Hepatocyte (in vitro differentiated cells): Measurements from ENCODE around the gene DOCK4. TPM values are rescaled to one million over a fixed set of nuclear protein-coding genes. Genes with fewer than 3 reads are reported as not detected.

Experiments used
- DNase-seq: peaks from one replicate; pipeline ENCODE4 v3.0.0-alpha.2; 2016; ENCODE audit warnings: low spot score
- H2AFZ ChIP-seq: fragments of 200-600 bp; sonication (generic); 2 replicates; pipeline ENCODE4 v1.6.0; 2016; ENCODE audit warnings: antibody characterized with exemption, mild to moderate bottlenecking
- H3K27ac ChIP-seq: fragments of 200-600 bp; sonication (generic); 2 replicates; pipeline ENCODE4 v1.5.1; 2016; ENCODE audit warnings: mild to moderate bottlenecking
- H3K27me3 ChIP-seq: fragments of 200-600 bp; sonication (generic); 2 replicates; pipeline ENCODE4 v1.6.1; 2016
- H3K36me3 ChIP-seq: fragments of 200-600 bp; sonication (generic); replicated peaks from 2 replicates; pipeline ENCODE4 v1.5.1; 2016; ENCODE audit warnings: low read depth; ENCODE audit not compliant: insufficient read depth
- H3K4me1 ChIP-seq: fragments of 200-600 bp; sonication (generic); 2 replicates; pipeline ENCODE4 v1.5.1; 2016; ENCODE audit warnings: mild to moderate bottlenecking, moderate library complexity; ENCODE audit not compliant: insufficient read depth
- H3K4me2 ChIP-seq: fragments of 200-600 bp; sonication (generic); 2 replicates; pipeline ENCODE4 v1.6.0; 2016
- H3K4me3 ChIP-seq: fragments of 200-600 bp; sonication (generic); 2 replicates; pipeline ENCODE4 v1.5.1; 2016; ENCODE audit warnings: mild to moderate bottlenecking
- H3K79me2 ChIP-seq: fragments of 200-600 bp; sonication (generic); 2 replicates; pipeline ENCODE4 v1.6.0; 2017; ENCODE audit warnings: mild to moderate bottlenecking
- H3K9me2 ChIP-seq: fragments of 200-600 bp; sonication (generic); replicated peaks from 2 replicates; pipeline ENCODE4 v1.6.0; 2017; ENCODE audit warnings: mild to moderate bottlenecking; ENCODE audit not compliant: insufficient read depth
- H3K9me3 ChIP-seq: fragments of 200-600 bp; sonication (generic); 2 replicates; pipeline ENCODE4 v1.5.1; 2016; ENCODE audit warnings: low read depth, mild to moderate bottlenecking
- H4K20me1 ChIP-seq: fragments of 200-600 bp; sonication (generic); 2 replicates; pipeline ENCODE4 v1.6.0; 2016; ENCODE audit warnings: mild to moderate bottlenecking; ENCODE audit not compliant: insufficient read depth, poor library complexity, severe bottlenecking
- CTCF ChIP-seq: fragments of 200-600 bp; sonication (generic); IDR thresholded peaks from 2 replicates; pipeline ENCODE4 v1.5.1; 2016; ENCODE audit warnings: antibody characterized with exemption, mild to moderate bottlenecking; ENCODE audit not compliant: poor library complexity
- EZH2 ChIP-seq: fragments of 200-600 bp; sonication (generic); IDR thresholded peaks from 2 replicates; pipeline ENCODE4 v1.6.1; 2016; ENCODE audit warnings: antibody characterized with exemption, mild to moderate bottlenecking, borderline replicate concordance
- EZH2phosphoT487 ChIP-seq: fragments of 200-600 bp; sonication (generic); IDR thresholded peaks from one replicate; pipeline ENCODE4 v1.6.1; 2018; ENCODE audit warnings: antibody characterized with exemption, mild to moderate bottlenecking, low read depth, moderate library complexity; ENCODE audit not compliant: unreplicated experiment, severe bottlenecking
- WGBS: methylation state at CpG from one replicate; pipeline ENCODE4 v1.1.6; 2016; ENCODE audit warnings: low lambda C conversion rate; ENCODE audit errors: missing lambda C conversion rate; 5-methylcytosine and 5-hydroxymethylcytosine counted together
- polyA plus RNA-seq: library from polyadenylated mRNA; unstranded; fragments of >200 nt; fragmentation: Nextera tagmentation; extraction: Ambion mirVana; gene quantifications from 2 replicates; pipeline ENCODE4 v1.2.1, GENCODE V29; 2016
- total RNA-seq: library from RNA; depleted of rRNA; stranded (reverse); fragments of >200 nt; gene quantifications from 2 replicates; pipeline ENCODE4 v1.2.3, GENCODE V29; 2014

The DOCK4 gene
- total and polyA plus RNA-seq, 2 experiments from 2014 or later: 4.4 to 22.9 TPM

- TF ChIP-seq CTCF: no peak
- no peak for TF ChIP-seq EZH2
- TF ChIP-seq EZH2phosphoT487: no peak
- no peak overlapping the region for H3K4me2 ChIP-seq
- DNase-seq: no peak
- H3K4me3 ChIP-seq: no peak overlapping the region
- H3K9me3 ChIP-seq: no peaks in the 10 kb centered on the region
- no peaks in the 10 kb centered on the region for H3K36me3 ChIP-seq
- no peaks in the 10 kb centered on the region for H3K27me3 ChIP-seq
- no peak overlapping the region for H3K27ac ChIP-seq
- H4K20me1 ChIP-seq: no peaks in the 10 kb centered on the region
- 95% methylated on average over 2 of the region's 2 CpGs for WGBS
- no peak overlapping the region for H2AFZ ChIP-seq
- H3K79me2 ChIP-seq: no peaks in the 10 kb centered on the region
- H3K9me2 ChIP-seq: no peaks in the 10 kb centered on the region
- no peaks in the 10 kb centered on the region for H3K4me1 ChIP-seq
Observed at GRCh38 chr7:111834367-111834766, 371.8 kb downstream of the DOCK4 start.

- Histone ChIP-seq H4K20me1 (no peaks in the 10 kb centered on the region), H3K9me3 (no peaks in the 10 kb centered on the region), H3K4me2 (no peak overlapping the region), H3K36me3 (no peaks in the 10 kb centered on the region), H3K4me3 (no peak overlapping the region), H3K27ac (no peak overlapping the region), H3K79me2 (no peaks in the 10 kb centered on the region), H2AFZ (no peak overlapping the region), H3K4me1 (peaks cover 1% of the 10 kb centered on the region), H3K27me3 (no peaks in the 10 kb centered on the region), H3K9me2 (no peaks in the 10 kb centered on the region)
- no peak for TF ChIP-seq EZH2
- no peak for DNase-seq
Observed at GRCh38 chr7:111833466-111833865, 372.7 kb downstream of the DOCK4 start.

GRCh38 chr7:111832174-111832573, 374.0 kb downstream of the DOCK4 start:
- H3K36me3 ChIP-seq: no peaks in the 10 kb centered on the region
- H3K9me3 ChIP-seq: no peaks in the 10 kb centered on the region
- TF ChIP-seq EZH2: no peak
- TF ChIP-seq EZH2phosphoT487: no peak
- TF ChIP-seq CTCF: no peak
- 99% methylated on average over 5 of the region's 5 CpGs for WGBS
- H3K27me3 ChIP-seq: no peaks in the 10 kb centered on the region
- H3K4me3 ChIP-seq: no peak overlapping the region
- no peaks in the 10 kb centered on the region for H4K20me1 ChIP-seq
- no peak overlapping the region for H2AFZ ChIP-seq
- peaks cover 4% of the 10 kb centered on the region for H3K4me1 ChIP-seq
- no peaks in the 10 kb centered on the region for H3K79me2 ChIP-seq
- no peak for DNase-seq
- H3K4me2 ChIP-seq: no peak overlapping the region
- H3K27ac ChIP-seq: no peak overlapping the region
- no peaks in the 10 kb centered on the region for H3K9me2 ChIP-seq

- H3K36me3 ChIP-seq: no peaks in the 10 kb centered on the region
- H3K79me2 ChIP-seq: no peaks in the 10 kb centered on the region
- H3K4me1 ChIP-seq: peaks cover 4% of the 10 kb centered on the region
- TF ChIP-seq CTCF: no peak
- 94% methylated on average over 2 of the region's 2 CpGs for WGBS
- no peak overlapping the region for H3K4me2 ChIP-seq
- H2AFZ ChIP-seq: no peak overlapping the region
- H3K4me3 ChIP-seq: no peak overlapping the region
- no peaks in the 10 kb centered on the region for H3K27me3 ChIP-seq
- no peaks in the 10 kb centered on the region for H4K20me1 ChIP-seq
- no peak overlapping the region for H3K27ac ChIP-seq
- DNase-seq: no peak
- H3K9me2 ChIP-seq: no peaks in the 10 kb centered on the region
- H3K9me3 ChIP-seq: no peaks in the 10 kb centered on the region
Observed at GRCh38 chr7:111829221-111829620, 377.0 kb downstream of the DOCK4 start.
